Astrocyte (in vitro differentiated cells and primary cell): ENCODE results near the gene EPHB1.

Experiments used
- CTCF ChIP-seq: IDR thresholded peaks from 2 replicates; pipeline ENCODE4 v1.5.1; 2011; ENCODE audit warnings: low read depth, mild to moderate bottlenecking, inconsistent platforms, low read length, moderate library complexity; ENCODE audit not compliant: insufficient read depth
- EZH2 ChIP-seq: IDR thresholded peaks from 2 replicates; pipeline ENCODE4 v1.6.1; 2012; ENCODE audit warnings: mild to moderate bottlenecking, low read length, inconsistent platforms; ENCODE audit not compliant: insufficient read depth

GRCh38 chr3:134755821-134756220, 39.2 kb upstream of the EPHB1 start:
- no peak for TF ChIP-seq CTCF
- no peak for TF ChIP-seq EZH2
